Stimulated activated CD8-positive, alpha-beta memory T cell treated with anti-CD3 and anti-CD28 coated beads, Interleukin-7, amount 100 ng/mL, for 24 hours (primary cell): ENCODE measurements around the gene SSBP4.

Experiments used
- DNase-seq: peaks from one replicate; pipeline ENCODE4 v3.0.0-alpha.2; 2020; ENCODE audit warnings: low read depth

SSBP4 gene

GRCh38 chr19:18421371-18421959, 2.3 kb downstream of the SSBP4 start:
- DNase-seq = no peak

GRCh38 chr19:18422530-18423191, 3.5 kb downstream of the SSBP4 start:
- no peak for DNase-seq

- no peak for DNase-seq
Measured at GRCh38 chr19:18423258-18424020, 4.2 kb downstream of the SSBP4 start.

- DNase-seq = no peak
Measured at GRCh38 chr19:18424122-18424889, 5.1 kb downstream of the SSBP4 start.

- DNase-seq = no peak
Measured at GRCh38 chr19:18424890-18425514, 5.8 kb downstream of the SSBP4 start.

- no peak for DNase-seq
Measured at GRCh38 chr19:18425515-18426415, 6.6 kb downstream of the SSBP4 start.

- no peak for DNase-seq
Measured at GRCh38 chr19:18426416-18426767, 7.2 kb downstream of the SSBP4 start.

GRCh38 chr19:18427080-18427742, 8.0 kb downstream of the SSBP4 start:
- DNase-seq = no peak

GRCh38 chr19:18427743-18428113, 8.5 kb downstream of the SSBP4 start:
- no peak for DNase-seq

- no peak for DNase-seq
Measured at GRCh38 chr19:18428173-18428786, 9.1 kb downstream of the SSBP4 start.

GRCh38 chr19:18428787-18429674, 9.8 kb downstream of the SSBP4 start:
- no peak for DNase-seq

GRCh38 chr19:18429717-18430416, 10.7 kb downstream of the SSBP4 start:
- no peak for DNase-seq

GRCh38 chr19:18430417-18431144, 11.4 kb downstream of the SSBP4 start:
- DNase-seq = no peak

GRCh38 chr19:18431351-18432197, 12.4 kb downstream of the SSBP4 start:
- DNase-seq = no peak

GRCh38 chr19:18432275-18433014, 13.2 kb downstream of the SSBP4 start:
- DNase-seq = no peak
